SU-DHL-6 (cell line): Measurements from ENCODE around the gene SGCA.

Experiments used
- H2AFZ ChIP-seq: fragments of 200-600 bp; sonication (generic); 2 replicates; pipeline ENCODE4 v1.6.1; 2014; ENCODE audit warnings: low read depth, mild to moderate bottlenecking, moderate library complexity, mixed read lengths, antibody characterized with exemption, low read length; ENCODE audit not compliant: severe bottlenecking
- H3F3A ChIP-seq: fragments of 200-600 bp; shearing (Covaris generic); 2 replicates; pipeline ENCODE4 v1.6.0; 2016; ENCODE audit warnings: antibody characterized with exemption, mild to moderate bottlenecking; ENCODE audit not compliant: insufficient read depth
- H3K27ac ChIP-seq: fragments of 200-600 bp; sonication (generic); 2 replicates; pipeline ENCODE4 v1.5.1; 2016; ENCODE audit warnings: low read depth, mild to moderate bottlenecking, low read length, moderate library complexity, mixed read lengths
- H3K27me3 ChIP-seq: fragments of 200-600 bp; sonication (generic), shearing (Covaris generic); 2 replicates; pipeline ENCODE4 v1.6.0; 2014; ENCODE audit warnings: mild to moderate bottlenecking, low read length
- H3K36me3 ChIP-seq: fragments of 200-600 bp; sonication (generic); 2 replicates; pipeline ENCODE4 v1.6.1; 2014; ENCODE audit warnings: mild to moderate bottlenecking, low read length, mixed read lengths
- H3K4me2 ChIP-seq: fragments of 300-600, 200-600 bp; shearing (Covaris generic), sonication (generic); 2 replicates; pipeline ENCODE4 v1.6.0; 2014; ENCODE audit warnings: low read length, low read depth, mild to moderate bottlenecking; ENCODE audit not compliant: poor library complexity, severe bottlenecking
- H3K4me3 ChIP-seq: fragments of 200-600 bp; sonication (generic); 2 replicates; pipeline ENCODE4 v1.5.1; 2014; ENCODE audit warnings: antibody characterized with exemption, low read length, mild to moderate bottlenecking, mixed read lengths; ENCODE audit not compliant: insufficient read depth, poor library complexity, severe bottlenecking
- H3K79me2 ChIP-seq: fragments of 200-600 bp; sonication (generic); 2 replicates; pipeline ENCODE4 v1.6.1; 2014; ENCODE audit warnings: mild to moderate bottlenecking, low read length, moderate library complexity; ENCODE audit not compliant: insufficient read depth
- H3K9ac ChIP-seq: fragments of 200-600 bp; sonication (generic); 2 replicates; pipeline ENCODE4 v1.7.0; 2014; ENCODE audit warnings: mild to moderate bottlenecking, low read length
- H3K9me2 ChIP-seq: fragments of 200-600 bp; sonication (generic); replicated peaks from 2 replicates; pipeline ENCODE4 v1.6.1; 2014; ENCODE audit warnings: low read length; ENCODE audit not compliant: insufficient read depth
- H3K9me3 ChIP-seq: fragments of 200-600 bp; sonication (generic); 2 replicates; pipeline ENCODE4 v1.6.1; 2014; ENCODE audit warnings: low read length, mixed read lengths; ENCODE audit not compliant: insufficient read depth
- H4K20me1 ChIP-seq: fragments of 200-600 bp; sonication (generic); 2 replicates; pipeline ENCODE4 v1.6.1; 2014; ENCODE audit warnings: low read depth, mild to moderate bottlenecking, antibody characterized with exemption, low read length, moderate library complexity, mixed read lengths
- EZH2phosphoT487 ChIP-seq: fragments of 200-600 bp; sonication (generic), shearing (Covaris generic); conservative IDR thresholded peaks from 2 replicates; pipeline ENCODE4 v1.6.1; 2018; ENCODE audit warnings: mild to moderate bottlenecking, antibody characterized with exemption, low read length, moderate library complexity, mixed read lengths
- TF ChIP-seq, protein P1 (sequence below): fragments of 200-600 bp; sonication (generic); IDR thresholded peaks from one replicate; pipeline ENCODE4 v1.5.1; 2017; ENCODE audit warnings: antibody characterized with exemption, mild to moderate bottlenecking, low read length, moderate library complexity; ENCODE audit not compliant: insufficient read depth, poor library complexity, severe bottlenecking

The SGCA gene

DNA sequence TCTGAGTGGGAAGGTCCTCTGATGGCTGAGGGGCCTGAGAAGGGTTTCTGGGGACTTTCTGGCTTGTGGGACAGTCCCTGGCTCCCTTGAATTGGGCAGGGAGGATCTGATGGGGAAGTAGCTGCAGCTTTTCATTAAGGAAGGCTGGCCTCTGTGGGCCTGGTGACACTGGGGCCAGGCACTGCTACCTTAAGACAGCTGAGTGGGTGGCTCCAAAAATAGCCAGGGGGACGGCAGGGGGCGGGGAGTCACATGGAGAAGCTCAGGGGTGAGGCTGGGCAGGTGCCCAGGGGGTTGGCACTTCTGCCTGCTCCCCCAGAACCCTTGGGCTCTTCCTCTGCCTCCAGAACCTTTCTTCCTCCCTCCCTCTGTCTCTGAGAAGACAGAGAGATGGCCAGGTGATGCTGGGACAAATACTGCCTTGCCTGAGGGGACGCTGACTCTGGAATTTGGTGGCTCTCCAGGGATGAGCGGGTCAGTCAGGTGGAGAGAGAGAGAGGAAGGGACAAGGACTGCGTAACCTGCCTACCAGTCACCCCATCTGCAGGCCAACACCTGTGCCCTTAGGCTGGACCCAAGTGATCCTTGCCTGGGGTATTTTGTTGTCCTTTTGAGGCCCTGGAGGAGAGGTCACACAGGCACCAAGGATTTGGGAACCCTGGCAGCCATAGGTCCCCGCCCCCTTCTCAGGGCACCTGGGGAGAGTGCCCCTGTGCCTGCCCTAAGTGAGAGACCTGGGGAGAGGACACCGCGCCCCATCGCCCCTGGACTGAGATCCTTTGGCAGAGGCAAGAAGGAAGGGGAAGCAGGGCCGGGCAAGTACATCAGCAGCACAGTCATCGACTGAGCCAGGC is 1.7 kb upstream of the SGCA start:
- Histone ChIP-seq H3K27ac (no peak overlapping the region), H3K27me3 (no peaks in the 10 kb centered on the region), H4K20me1 (no peaks in the 10 kb centered on the region), H3K9me3 (no peaks in the 10 kb centered on the region), H3K9me2 (no peaks in the 10 kb centered on the region), H3K4me3 (no peak overlapping the region), H3F3A (no peaks in the 10 kb centered on the region), H2AFZ (no peak overlapping the region), H3K36me3 (no peaks in the 10 kb centered on the region), H3K4me2 (no peak overlapping the region), H3K79me2 (no peaks in the 10 kb centered on the region), H3K9ac (no peak overlapping the region)
- TF ChIP-seq, protein P1, sequence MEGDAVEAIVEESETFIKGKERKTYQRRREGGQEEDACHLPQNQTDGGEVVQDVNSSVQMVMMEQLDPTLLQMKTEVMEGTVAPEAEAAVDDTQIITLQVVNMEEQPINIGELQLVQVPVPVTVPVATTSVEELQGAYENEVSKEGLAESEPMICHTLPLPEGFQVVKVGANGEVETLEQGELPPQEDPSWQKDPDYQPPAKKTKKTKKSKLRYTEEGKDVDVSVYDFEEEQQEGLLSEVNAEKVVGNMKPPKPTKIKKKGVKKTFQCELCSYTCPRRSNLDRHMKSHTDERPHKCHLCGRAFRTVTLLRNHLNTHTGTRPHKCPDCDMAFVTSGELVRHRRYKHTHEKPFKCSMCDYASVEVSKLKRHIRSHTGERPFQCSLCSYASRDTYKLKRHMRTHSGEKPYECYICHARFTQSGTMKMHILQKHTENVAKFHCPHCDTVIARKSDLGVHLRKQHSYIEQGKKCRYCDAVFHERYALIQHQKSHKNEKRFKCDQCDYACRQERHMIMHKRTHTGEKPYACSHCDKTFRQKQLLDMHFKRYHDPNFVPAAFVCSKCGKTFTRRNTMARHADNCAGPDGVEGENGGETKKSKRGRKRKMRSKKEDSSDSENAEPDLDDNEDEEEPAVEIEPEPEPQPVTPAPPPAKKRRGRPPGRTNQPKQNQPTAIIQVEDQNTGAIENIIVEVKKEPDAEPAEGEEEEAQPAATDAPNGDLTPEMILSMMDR: no peak
- TF ChIP-seq EZH2phosphoT487: no peak

DNA sequence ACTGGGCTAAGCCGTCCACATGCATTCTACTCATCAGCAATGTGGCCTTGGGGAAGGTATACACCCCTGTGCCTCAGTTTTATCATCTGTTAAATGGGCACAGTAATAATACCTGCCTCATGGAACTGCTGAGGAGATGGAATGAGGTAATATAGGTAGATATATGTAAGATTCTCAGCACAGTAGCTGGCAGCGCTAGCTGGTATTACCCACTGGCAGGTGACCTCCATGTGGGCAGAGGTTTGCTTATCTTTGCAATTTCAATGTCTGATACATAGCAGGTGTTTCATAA is 1.2 kb upstream of the SGCA start:
- Histone ChIP-seq H3K4me3 (no peak overlapping the region), H3K27me3 (no peaks in the 10 kb centered on the region), H3K9me2 (no peaks in the 10 kb centered on the region), H3F3A (no peaks in the 10 kb centered on the region), H3K79me2 (no peaks in the 10 kb centered on the region), H3K9ac (no peak overlapping the region), H3K27ac (no peak overlapping the region), H4K20me1 (no peaks in the 10 kb centered on the region), H3K9me3 (no peaks in the 10 kb centered on the region), H3K36me3 (no peaks in the 10 kb centered on the region), H2AFZ (no peak overlapping the region), H3K4me2 (no peak overlapping the region)
- TF ChIP-seq EZH2phosphoT487: no peak
- TF ChIP-seq, protein P1: no peak

DNA sequence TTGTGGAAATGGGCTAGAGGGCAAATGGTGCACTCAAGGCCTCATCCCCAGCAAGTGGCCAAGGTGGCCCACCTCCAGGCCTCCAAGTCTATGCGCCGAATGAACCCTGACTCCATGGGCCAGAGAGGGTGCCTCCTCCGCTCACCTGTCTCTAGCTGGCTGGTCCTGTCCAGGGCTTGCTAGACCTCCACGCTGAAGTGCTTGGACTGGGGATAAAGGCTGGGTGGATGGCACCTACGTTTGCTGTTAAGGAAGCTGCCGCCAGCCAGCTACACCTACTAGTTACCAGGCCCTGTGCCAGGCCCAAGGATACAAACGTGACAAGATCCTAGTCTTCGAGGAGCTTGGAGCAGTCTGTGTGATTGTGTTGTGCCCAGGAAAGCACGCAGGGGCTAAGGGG is 739 bp upstream of the SGCA start:
- no peak overlapping the region for H3K9ac ChIP-seq
- no peak overlapping the region for H3K27ac ChIP-seq
- no peaks in the 10 kb centered on the region for H4K20me1 ChIP-seq
- no peak overlapping the region for H3K4me2 ChIP-seq
- H3K9me2 ChIP-seq: no peaks in the 10 kb centered on the region
- TF ChIP-seq, protein P1: no peak
- no peak for TF ChIP-seq EZH2phosphoT487
- no peaks in the 10 kb centered on the region for H3K9me3 ChIP-seq
- H3K4me3 ChIP-seq: no peak overlapping the region
- no peaks in the 10 kb centered on the region for H3F3A ChIP-seq
- no peaks in the 10 kb centered on the region for H3K79me2 ChIP-seq
- no peaks in the 10 kb centered on the region for H3K36me3 ChIP-seq
- no peaks in the 10 kb centered on the region for H3K27me3 ChIP-seq
- no peak overlapping the region for H2AFZ ChIP-seq
